ENCODE results near the gene CHST11.

CHST11 gene

DNA sequence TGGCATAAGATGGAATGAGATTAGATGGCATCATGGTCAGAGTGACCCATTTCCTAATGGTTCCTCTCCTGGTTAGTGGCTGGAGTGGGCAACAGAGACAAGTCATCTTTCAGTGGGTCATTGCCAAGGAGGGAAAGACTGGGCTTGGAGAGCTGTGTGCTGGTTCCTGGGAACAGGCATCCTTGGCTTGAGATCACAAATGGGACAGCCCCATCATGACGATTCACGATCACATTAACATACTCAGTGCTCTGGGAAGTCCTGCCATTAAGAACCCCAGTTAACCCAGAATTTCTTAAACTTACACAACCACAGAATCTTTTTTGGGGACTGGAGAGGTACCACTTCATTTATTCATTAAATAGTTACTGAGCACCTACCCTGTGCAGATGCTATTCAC is 27.3 kb downstream of the CHST11 start:
- no peak for DNase-seq

DNA sequence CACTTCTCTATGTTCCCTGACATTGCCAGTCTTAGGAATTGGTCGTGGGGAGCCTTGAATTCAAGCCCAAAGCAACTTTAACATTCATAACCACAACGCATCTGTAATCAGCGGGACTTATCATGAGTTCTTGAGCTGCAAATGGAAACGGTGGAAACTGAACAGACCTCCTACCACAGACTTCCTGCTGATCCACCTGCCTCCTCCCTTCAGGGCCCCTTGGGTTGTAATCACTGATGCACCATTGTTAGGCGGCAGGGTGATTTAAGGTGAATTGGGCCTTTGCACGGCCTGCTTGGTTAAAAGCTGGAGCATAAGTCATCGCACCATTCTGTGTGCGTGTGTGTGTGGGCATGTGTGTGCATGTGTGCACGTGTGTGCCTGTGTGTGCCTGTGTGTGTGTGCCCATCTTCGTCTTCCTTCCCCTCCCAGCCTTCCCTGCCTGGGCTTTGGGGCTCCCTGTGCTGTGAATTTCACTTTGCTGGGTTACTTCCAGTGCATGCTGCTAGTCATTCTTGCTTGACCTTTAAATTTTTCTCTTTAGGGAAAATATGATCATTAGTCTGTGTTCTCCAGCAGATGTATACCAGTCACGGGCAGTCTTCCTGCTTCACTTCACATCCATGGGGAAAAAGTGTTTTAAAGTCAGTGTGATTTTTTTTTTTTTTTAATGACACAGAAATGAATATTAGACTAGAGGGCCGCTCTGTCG is 29.1 kb downstream of the CHST11 start:
- DNase-seq: no peak

DNA sequence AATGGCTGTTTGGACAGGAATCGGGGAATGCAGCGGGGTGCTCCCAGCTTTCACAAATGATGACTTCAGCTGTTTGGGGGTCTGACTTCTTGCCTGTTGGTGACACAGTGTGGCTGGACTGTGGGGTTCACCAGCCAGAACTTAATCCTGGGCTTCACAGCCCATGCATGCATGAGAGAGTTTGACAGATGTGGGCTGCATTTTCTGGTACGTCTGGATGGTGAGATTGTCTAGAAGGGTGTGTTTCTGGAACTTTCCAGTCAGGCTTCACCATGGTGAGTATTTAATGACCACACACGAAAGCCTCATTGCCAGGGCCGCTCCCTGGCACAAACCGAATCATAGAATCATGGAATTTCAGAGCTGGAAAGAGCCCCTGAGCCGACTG is 29.6 kb downstream of the CHST11 start:
- no peak for DNase-seq

DNA sequence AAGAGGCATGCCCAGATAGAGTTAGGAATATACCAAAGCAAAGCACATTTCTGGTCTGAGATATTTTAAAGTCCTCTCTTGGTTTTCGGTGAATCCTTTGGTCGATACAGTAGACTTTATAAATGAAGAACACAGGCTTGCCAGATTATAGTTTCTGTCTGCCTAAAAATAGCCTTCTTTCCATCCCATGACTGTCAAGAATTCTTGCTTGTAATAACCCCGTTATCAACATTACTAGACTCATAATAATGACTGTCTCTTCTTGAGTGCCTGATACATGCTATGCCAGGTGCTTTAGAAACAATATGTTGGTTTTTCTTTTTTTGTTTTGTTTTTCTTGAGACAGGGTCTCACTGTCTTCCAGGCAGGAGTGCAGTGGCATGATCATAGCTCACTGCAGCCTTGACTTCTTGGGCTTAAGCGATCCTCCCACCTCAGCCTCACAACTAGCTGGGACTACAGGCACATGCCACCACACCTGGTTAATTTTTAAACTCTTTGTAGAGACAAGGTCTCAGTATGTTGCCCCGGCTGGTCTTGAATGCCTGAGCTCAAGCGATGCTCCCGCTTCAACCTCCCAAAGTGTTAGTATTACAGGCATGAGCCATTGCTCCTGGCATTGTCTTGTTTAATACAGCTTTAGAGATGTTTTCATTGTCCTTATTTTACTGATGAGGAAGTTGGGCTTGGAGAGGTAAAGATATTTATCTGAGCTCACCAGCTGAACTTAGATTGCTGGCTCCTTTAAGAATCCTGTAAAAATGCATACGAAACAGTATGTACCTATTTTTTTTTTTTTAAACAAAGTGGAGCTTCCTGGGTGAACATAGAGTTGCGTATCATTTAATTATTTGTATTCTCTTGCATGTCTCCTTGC is 30.4 kb downstream of the CHST11 start:
- DNase-seq: no peak

DNA sequence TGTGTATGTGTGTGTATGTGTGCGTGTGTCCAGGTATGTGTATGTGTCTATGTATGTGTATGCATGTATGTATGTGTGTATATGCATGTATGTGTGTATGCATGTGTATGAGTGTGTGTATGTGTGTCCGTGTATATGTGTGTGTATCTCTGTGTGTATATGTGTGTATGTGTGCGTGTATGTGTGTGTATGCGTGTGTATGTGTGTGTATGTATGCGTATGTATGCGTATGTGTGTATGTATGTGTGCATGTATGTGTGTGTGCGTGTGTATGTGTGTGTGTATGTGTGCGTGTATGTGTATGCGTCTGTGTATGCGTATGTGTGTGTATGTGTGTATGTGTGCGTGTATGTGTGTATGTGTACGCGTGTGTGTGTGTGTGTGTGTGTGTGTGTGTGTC is 31.6 kb downstream of the CHST11 start:
- DNase-seq: no peak

DNA sequence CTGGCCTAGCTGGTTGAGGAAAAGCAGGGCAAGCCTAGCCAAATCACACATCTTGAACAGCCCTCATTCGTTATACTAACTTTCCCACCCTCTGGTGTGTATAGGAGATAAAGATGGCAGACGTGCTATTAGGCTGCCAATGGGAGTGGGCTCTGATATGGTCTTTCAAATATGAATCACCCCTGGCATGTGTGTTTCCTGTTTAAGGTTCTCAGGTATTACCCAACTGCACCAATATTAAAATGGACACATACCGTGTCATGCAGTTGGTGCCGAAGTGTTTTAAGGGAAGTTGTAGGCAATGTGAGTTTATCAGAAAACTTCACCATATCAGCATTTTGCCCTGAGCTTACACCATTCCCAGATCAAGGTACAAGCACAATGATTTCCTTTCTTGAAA is 33.4 kb downstream of the CHST11 start:
- DNase-seq: no peak

DNA sequence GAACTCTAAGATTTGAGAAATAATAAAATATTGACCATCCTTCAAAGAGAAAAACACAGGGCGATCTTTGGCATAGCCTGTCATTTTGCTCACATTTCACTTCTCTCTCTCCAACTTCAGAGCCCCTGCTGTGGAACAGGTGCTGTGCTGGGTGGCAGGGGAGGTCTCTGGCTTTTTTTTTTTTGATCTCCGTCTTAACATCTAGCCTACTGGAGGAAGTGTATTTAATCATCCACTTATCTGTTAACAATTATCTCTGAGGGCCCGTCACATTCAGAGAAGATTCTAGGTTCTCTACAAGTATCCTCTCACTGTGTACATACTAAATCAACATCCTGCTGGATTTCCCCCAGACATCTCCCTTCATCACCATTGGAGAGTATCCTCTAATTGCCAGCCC is 34.1 kb downstream of the CHST11 start:
- DNase-seq: peak; percentile 29

DNA sequence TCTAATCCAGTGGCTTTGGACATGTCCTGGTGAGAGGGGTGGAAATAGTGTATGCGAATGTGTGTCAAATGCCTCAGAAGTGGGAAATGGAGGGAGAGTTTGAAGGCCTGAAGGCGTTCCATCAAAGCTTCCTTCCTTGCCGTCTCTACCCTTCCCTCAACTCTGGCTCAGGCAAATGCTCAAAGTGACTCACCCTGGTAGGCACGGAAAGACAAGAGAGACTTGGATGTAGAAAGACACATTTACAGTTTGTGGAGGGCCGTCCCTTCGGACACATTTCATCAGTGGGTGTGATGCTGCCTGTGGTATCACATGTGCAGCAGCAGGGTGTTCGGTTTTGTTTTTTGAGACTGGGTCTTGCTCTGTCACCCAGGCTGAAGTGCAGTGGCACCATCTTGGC is 36.7 kb downstream of the CHST11 start:
- DNase-seq: no peak

DNA sequence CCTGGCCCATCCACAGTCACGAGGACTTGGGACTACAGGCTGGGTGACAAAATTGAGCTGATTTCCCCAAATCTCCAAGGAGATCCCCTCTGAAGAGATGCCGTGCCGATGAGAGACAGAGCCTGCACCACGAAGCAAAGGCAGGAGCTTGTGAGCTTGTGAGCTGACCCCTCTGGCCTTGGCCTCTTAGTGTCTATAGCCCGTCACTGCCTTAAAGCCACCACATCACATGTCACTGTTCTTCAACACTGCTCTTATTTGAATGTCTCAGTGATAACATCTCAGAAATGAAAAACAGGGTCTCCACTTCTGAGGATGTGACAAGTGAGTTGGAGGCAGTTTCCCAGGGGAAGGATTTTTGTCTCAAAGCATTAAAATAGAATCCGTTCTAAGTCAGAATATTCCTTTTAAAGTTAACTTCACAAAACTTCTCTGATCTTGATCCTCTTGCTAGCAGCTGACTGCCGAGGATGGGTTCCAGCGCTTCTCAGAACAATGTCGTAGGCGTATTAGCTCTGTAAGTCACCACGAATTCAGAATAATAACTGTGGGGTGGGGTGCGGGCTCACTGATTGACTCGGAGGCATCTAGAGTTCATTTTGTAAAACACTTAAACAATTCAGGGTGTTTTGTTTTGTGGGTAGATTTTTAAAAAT is 37.5 kb downstream of the CHST11 start:
- DNase-seq: no peak

DNA sequence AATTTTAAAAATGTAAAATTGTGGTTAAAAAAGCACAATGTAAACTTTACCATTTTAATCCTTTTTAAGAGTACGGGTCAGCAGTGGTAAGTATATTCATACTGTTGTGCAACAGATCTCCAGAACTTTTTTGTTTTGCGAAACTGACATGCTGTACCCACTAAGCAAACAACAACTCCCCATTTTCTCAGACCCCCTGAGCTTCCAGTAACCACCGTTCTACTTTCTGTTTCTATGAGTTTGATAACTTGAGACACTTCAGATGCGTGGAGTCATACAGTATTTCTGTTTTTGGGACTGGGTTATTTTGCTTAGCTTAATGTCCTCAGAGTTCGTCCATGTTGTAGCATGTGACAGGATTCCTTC is 38.0 kb downstream of the CHST11 start:
- DNase-seq: no peak

DNA sequence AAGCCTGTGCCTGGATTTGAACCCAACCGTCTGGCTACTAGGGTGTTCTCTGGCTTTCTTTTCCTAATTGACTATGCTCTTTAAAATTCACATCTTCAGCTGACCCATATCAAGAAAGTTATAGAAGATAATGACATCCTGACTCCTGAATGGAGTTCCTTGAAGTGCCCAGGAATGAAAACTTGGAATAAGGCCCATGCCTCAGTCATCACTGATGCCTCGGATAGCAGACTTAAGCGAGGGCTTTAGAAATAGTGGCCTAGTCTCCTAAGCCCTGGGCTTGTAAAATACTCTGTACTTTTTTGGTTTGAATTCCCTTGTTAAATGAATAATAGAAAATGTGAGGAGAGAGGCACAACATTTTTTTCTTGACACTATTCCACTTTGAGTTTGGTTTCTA is 39.0 kb downstream of the CHST11 start:
- no peak for DNase-seq

DNA sequence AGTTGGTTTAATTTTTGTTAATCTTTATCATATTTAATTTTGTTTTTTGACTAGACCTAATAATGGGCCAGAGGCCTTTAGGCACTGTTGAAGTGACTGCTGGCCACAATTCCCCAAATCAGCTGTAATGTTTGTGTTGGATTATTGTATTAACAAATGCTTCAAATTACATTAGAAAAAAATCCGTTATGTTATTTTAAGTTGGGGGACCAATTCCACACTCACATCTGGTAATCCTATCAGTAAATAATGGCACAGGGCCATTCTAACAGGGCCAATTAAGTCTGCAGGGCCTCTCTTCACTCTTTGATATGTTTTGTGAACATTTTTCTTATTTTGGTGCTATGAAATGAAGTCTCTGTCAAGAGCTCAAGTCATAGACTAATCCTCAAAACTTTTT is 39.6 kb downstream of the CHST11 start:
- DNase-seq: no peak

DNA sequence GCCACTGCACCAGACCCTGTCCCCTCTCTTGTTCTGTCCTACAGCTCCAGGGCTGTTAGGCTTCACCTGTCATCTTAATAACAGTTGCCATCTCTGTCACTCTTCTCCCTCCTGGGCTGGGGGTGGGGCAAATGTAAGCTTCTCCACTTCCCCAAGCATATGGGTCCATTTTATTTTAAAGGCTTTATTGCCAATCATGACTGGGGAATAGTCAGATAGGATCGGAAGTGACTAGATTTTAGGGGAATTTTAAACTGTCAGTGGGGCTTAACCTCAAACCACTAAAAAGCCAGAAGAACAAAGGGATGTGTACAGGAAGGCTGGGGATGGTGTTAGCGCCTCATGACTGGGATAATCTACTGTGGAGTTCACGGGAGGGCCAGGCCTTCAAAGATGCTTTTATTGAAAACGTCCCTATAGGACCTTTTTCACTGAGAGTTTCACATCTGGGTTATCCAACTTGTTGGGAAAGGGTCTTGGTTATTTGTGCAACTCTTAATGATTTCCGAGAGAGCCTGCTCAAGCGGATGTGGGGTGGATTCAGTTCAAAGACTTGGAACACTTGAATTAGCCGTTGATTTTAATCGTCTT is 41.6 kb downstream of the CHST11 start:
- no peak for DNase-seq

DNA sequence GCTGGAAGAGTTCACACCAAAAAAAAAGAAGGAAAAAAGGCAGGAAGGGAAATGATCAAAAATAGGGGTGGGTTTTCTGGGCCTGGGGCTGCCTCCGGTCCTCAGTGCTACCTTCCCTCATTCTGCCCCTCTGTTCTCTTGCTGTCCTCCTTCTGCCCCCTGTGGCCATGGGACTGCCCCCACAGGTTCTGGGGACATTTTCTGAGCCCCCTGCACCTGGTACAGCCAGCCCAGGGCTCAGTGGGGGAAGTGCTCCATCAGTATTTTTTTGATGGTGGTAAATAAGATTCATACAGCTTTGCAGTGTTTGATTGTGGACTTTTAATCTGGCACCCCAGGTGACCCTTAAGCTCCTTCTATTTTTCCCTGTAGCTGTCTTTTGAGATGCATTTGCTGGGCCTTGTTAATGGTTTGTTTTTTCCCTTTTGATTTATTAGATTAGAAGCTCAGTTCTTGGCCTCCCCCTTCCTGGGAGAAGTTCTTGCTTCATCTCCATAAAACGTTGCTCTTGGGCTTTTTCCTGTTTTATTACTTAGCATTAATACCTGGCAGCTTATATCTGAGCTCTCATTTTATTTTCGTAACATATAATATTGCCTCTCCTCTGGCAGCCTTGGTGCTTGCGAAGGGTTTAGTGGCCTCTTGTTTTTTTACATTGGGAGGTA is 43.1 kb downstream of the CHST11 start:
- DNase-seq: no peak

DNA sequence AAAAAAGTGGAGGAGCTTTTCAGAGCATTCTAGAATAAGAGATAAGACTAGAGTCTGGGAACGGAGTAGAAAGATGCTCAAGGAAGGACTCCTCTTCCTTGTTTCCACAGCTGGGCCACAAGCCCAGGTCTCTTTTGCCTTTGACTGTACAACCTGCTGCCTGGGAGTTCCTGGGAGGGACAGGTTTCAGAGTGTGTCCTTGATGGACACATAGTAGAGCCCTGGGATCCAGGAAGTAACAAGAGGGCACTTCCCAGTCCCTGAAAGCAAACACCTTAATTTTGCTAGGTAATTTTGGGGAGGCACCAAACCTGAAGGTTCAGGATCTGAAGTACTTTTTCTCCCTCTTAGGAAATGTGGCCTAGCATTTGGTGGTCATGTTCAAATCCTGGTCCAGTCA is 44.4 kb downstream of the CHST11 start:
- no peak for DNase-seq

DNA sequence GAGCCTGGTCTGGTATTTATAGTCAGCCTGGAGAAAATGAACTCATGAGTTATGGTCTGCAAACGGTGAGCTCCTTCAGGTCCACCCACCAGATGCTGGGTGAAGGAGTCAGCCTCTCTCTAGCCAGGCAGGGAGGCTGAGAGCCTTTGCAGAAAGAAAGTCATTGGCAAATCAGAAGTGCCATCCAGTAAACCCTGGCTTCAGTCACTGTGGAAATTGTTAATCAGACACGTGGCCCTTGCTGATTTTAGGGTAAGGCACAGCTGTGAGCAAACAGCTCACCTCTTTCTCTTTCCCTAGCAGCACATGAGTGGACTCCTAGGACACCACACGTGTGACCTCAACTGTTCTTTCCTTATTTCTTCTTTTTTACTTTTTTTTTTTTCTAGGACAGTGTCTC is 44.9 kb downstream of the CHST11 start:
- no peak for DNase-seq

DNA sequence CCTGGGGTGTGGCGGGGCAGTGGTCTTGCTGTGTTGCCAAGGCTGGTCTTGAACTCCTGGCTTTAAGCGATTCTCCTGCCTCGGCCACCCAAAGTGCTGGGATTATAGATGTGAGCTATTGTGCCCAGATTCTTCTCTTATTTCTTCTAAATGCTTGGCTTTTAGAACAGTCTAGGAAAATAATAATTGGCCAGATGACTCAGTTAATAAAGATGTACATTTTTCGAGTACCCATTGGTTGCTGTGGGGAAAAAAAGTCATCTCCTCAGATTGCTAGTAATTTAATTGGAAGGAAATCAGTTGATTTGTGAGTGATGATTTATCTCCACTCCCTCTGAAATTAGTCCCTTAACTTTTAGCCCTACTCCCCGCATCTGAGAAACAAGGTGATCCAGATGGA is 45.5 kb downstream of the CHST11 start:
- no peak for DNase-seq

DNA sequence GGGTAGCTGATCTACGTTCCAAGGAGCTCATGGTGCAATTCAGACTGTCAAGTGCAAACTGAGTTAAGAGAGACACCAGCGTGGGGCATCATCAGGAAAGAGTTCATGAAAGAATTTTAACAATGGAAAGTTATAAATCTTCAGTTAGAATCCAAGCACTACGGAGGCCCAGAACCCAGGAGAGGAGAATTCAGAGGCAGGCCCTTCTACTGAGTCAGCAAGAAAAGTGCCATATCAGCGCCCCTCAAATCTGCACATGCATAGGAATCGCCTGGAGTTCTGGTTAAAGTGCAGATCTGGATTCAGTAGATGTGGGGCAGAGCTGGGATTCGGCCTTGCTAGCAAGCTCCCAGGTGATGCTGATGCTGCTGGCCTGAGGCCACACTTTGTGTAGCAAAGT is 45.9 kb downstream of the CHST11 start:
- no peak for DNase-seq

DNA sequence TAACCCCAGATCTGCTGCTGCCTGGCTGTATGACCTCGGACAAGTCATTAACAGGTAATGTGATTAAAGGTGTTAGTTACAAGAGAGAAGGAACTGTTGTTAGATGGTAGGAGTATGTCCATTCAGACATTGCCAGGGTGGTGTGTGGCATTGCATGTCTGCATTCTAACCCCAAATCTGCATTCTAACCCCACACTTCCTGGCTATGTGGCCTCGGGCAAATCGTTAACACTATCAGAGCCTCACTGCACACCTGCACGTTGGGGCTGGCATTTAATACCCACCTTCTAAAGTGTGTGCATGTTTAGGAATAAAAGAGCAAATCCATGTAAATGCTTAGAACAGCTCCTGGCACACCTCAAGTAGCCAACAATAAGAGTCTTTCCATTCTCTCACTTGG is 46.4 kb downstream of the CHST11 start:
- DNase-seq: no peak

DNA sequence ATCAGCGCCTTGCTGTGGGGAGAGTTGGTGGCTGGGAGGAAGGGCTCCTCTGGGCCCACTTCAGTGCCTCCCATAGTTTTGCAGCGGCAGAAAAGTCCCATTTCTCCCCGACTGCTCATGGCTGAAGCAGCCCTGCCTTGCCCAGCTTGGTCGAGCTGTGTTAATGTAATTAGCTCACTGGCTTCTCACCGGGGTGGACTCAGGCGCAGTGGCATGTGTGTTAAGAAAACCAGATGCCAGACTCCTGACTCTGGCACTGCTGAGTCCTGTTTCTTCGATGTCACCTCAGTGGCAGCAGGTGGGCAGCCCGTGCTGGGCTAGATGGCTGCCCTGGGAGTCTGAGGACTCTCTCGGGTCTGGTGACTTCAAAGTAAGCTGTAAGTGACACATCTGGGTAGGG is 47.4 kb downstream of the CHST11 start:
- no peak for DNase-seq

DNA sequence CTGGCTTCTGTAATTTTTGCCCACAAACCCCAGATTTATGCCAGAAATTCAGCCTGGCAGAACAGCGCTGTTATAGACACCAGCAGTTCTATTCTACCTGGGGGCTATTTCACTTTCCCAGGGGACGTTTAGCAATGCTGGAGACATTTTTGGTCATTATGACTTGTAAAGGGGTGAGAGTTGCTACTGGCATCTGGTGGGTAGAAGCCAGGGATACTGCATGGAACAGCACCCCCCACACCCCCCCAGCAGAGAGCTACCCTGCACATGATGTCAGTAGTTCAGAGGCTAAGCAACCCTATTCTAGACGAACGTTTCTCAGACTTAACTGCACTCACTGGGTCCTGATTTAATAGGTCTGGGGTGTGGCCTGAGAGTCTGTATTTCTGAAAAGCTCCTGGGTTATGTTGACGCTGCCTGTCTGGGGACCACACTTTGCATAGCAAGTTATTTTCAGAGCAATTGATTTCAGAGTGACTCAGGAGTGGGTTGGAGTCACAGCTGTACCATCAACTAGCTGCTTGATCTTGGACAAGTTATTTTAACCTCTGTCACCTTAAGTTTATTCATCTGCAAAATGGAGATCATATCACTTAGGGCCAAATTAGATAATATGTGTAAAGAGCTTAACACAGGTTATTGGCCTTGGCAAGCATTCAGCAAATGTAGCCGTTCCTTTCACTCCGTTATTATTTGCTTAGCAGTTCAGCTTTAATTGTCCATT is 48.5 kb downstream of the CHST11 start:
- DNase-seq: no peak

DNA sequence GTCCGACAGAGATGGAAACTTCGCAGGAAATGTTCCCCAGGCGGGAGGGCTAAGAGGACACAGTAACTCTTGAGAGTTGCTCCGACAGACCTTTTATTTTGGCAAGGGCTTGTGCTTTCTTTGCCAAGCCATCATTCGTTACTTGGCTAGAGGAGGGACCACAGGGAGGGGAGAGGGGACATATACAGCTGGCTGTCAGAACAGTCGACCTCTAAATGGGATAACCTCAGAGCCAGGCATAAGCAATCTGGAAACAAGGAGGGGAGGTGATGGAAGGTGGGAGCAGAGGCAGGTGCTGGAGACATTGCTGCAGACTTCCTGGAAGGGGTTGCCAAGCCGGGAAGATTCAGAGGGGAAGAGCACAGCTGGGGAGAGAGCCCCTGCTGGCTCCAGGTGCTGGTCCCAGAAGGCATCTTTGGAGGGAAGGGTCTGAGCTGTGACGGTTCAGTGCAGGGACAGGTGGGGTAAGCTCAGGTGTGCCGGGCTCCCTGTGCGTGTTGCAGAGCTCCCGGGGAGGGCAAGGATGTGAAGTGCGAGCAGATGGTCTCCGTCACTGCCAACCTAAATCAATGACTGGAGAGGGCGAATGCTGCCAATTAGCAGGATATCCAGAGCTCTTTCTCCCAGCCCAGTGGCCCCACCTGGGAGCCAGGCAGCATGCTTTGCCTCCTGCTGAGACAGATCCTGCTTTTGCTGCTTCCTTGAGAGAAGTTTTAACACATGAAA is 50.1 kb downstream of the CHST11 start:
- peak; percentile 90 for DNase-seq
